ENCODE results near the gene DIAPH3.
A peak's percentile ranks its signal among the peaks of the same experiment; 100 is the strongest.

The DIAPH3 gene

GRCh38 chr13:59888408-59888807, 275.3 kb downstream of the DIAPH3 start:
- no peak overlapping the region for H3K4me3 ChIP-seq (ENCODE audit: low read depth, low read length)
- no peak for DNase-seq (ENCODE audit: low read depth, low spot score)
- in situ Hi-C loops (cut with HindIII; ENCODE audit: low sequenced_read_pairs), result no loop called here
- TF ChIP-seq, protein P1, sequence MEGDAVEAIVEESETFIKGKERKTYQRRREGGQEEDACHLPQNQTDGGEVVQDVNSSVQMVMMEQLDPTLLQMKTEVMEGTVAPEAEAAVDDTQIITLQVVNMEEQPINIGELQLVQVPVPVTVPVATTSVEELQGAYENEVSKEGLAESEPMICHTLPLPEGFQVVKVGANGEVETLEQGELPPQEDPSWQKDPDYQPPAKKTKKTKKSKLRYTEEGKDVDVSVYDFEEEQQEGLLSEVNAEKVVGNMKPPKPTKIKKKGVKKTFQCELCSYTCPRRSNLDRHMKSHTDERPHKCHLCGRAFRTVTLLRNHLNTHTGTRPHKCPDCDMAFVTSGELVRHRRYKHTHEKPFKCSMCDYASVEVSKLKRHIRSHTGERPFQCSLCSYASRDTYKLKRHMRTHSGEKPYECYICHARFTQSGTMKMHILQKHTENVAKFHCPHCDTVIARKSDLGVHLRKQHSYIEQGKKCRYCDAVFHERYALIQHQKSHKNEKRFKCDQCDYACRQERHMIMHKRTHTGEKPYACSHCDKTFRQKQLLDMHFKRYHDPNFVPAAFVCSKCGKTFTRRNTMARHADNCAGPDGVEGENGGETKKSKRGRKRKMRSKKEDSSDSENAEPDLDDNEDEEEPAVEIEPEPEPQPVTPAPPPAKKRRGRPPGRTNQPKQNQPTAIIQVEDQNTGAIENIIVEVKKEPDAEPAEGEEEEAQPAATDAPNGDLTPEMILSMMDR (IDR thresholded peaks at IDR 0.05; ENCODE audit: low read depth, low read length), result no peak

DNA sequence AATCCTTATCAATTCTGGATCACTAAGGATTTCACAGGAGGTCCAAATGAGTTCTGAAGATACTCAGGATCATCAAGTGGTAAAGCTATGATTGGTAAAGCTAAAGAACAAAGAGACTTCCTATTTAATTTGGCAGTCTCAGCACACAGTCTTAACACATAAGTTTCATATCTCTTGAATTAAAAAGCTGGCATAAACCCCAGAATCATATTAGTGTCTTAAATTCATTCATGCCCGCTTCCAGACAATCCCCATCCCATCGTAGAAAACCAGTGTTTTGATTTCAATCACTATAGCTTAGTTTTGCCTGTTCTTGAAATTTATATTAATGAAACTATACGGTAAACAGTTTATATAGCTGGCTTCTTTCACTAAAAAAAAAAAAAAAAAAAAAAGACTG, 278.7 kb downstream of the DIAPH3 start:
- TF ChIP-seq, protein P1 (IDR thresholded peaks at IDR 0.05; ENCODE audit: low read depth, low read length), result no peak
- DNase-seq (ENCODE audit: low read depth, low spot score), result no peak
- in situ Hi-C loops (cut with HindIII; ENCODE audit: low sequenced_read_pairs), result no loop called here
- no peak overlapping the region for H3K4me3 ChIP-seq (ENCODE audit: low read depth, low read length)

GRCh38 chr13:59883885-59884284, 279.8 kb downstream of the DIAPH3 start:
- no peak overlapping the region for H3K4me3 ChIP-seq (ENCODE audit: low read depth, low read length)
- DNase-seq (ENCODE audit: low read depth, low spot score), result no peak
- in situ Hi-C loops (cut with HindIII; ENCODE audit: low sequenced_read_pairs), result no loop called here
- TF ChIP-seq, protein P1 (IDR thresholded peaks at IDR 0.05; ENCODE audit: low read depth, low read length), result no peak

- DNase-seq (ENCODE audit: low read depth, low spot score), result no peak
- H3K4me3 ChIP-seq (ENCODE audit: low read depth, low read length), result no peak overlapping the region
- in situ Hi-C loops (cut with HindIII; ENCODE audit: low sequenced_read_pairs), result no loop called here
- TF ChIP-seq, protein P1 (IDR thresholded peaks at IDR 0.05; ENCODE audit: low read depth, low read length), result no peak
These were observed 283.3 kb downstream of the DIAPH3 start for GRCh38 chr13:59880468-59880867.

DNA sequence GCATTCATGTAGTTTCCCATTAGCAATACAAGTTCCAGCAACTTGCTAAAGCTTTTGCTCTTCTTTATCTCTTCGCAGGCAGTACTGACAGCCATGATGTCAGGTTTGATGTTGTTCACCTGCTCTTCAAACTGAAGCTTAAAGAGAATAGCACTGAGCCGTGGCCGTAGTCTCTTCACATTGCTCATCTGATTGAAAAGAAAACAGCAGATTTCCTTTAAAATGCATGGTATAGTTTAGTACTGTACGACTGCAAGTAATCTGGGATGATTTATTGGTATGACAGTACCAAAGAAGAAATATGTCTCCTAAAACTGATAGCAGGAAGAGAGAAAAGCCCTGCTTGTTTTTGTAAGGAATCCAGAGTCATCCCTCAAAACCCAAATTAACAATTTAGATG, 284.4 kb downstream of the DIAPH3 start:
- TF ChIP-seq, protein P1 (IDR thresholded peaks at IDR 0.05; ENCODE audit: low read depth, low read length), result no peak
- H3K4me3 ChIP-seq (ENCODE audit: low read depth, low read length), result no peak overlapping the region
- no peak for DNase-seq (ENCODE audit: low read depth, low spot score)
- in situ Hi-C loops (cut with HindIII; ENCODE audit: low sequenced_read_pairs), result no loop called here

GRCh38 chr13:59877933-59878332, 285.8 kb downstream of the DIAPH3 start:
- TF ChIP-seq, protein P1 (IDR thresholded peaks at IDR 0.05; ENCODE audit: low read depth, low read length), result no peak
- in situ Hi-C loops (cut with HindIII; ENCODE audit: low sequenced_read_pairs), result no loop called here
- peak; percentile 31 for DNase-seq (ENCODE audit: low read depth, low spot score)
- no peak overlapping the region for H3K4me3 ChIP-seq (ENCODE audit: low read depth, low read length)

GRCh38 chr13:59874973-59875372, 288.8 kb downstream of the DIAPH3 start:
- TF ChIP-seq, protein P1 (IDR thresholded peaks at IDR 0.05; ENCODE audit: low read depth, low read length), result no peak
- no peak overlapping the region for H3K4me3 ChIP-seq (ENCODE audit: low read depth, low read length)
- no peak for DNase-seq (ENCODE audit: low read depth, low spot score)
- in situ Hi-C loops (cut with HindIII; ENCODE audit: low sequenced_read_pairs), result no loop called here
